Measurements from ENCODE around the gene ZNF678.

- TF ChIP-seq REST (IDR thresholded peaks at IDR 0.05; ENCODE audit: insufficient read depth in 1 of 2, low read depth in 2 of 2, low read length in 2 of 2) (no peak), POLR2AphosphoS5 (IDR thresholded peaks at IDR 0.05; ENCODE audit: low read depth, low read length) (no peak), SIN3A (IDR thresholded peaks at IDR 0.05; ENCODE audit: borderline replicate concordance, insufficient read depth, low read length) (no peak), TAF1 (IDR thresholded peaks at IDR 0.05; ENCODE audit: borderline replicate concordance, insufficient read depth, low read length) (no peak)
Observed at GRCh38 chr1:227621211-227621610, 57.9 kb downstream of the ZNF678 start.

Measured in PFSK-1 (cell line).